HG03196 (cell line): Measurements from ENCODE around the gene SEMA3B.

Source experiments
- ATAC-seq: cut with Tn5 transposase; IDR thresholded peaks from one replicate; pipeline ENCODE4 v1.9.1; 2021; ENCODE audit not compliant: unreplicated experiment

SEMA3B gene

GRCh38 chr3:50292159-50293078 lies 23.5 kb downstream of the SEMA3B start, which contains the start of gene IFRD2:
Gene IFRD2 (minus strand): TSS chr3:50292429. CDS start chr3:50292274, 155 bp downstream.
- ATAC-seq: peak; percentile 89

DNA sequence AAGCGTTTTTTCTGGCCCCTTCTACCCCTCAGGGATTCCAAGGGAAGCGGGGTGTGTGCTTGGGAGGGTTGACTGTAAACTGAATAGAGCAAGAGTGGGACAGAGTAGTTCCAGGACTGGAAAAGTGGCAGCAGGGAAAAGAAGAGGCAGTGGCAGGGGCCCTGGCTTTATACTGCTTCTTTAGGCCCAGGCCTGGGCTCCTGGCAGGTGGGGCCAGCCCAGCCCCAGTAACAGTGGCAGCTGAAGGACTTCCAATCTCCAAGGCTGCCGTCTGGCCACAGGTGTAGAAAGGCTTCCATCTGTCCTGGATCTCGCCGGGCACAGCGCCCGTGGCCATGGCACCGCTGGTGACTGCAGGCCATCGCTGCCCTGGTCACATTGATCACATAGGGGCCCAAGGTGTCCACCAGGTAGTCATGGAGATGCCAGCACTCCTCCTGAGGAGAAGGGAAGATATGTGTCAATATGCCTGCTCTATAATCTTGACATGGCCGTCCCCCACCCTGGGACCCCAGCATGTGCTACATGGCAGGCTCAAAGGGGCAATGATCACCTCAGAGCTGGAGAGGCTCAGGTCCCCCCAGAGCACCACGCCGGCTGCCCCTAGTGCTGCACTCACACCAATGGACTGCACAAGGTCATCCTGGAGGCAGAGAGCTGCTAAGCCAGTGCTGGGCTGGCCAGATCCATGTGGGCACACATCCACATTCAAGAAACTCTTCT lies 24.3 kb downstream of the SEMA3B start:
- ATAC-seq: no peak

DNA sequence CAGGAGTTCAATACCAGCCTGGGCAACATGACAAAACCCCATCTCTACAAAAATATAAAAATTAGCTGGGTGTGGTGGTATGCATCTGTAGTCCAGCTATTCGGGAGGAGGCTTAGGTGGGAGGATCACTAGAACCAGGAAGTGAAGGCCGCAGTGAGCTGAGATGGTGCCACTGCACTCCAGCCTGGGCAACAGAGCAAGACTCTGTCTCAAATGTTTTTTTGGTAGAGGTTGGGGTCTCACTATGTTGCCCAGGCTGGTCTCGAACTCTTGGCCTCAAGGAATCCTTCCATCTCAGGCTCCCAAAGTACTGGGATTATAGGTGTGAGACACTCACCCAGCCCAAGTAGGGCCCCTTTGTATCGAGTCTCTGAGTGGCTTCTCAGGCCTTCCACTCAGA lies 25.1 kb downstream of the SEMA3B start:
- ATAC-seq: no peak

DNA sequence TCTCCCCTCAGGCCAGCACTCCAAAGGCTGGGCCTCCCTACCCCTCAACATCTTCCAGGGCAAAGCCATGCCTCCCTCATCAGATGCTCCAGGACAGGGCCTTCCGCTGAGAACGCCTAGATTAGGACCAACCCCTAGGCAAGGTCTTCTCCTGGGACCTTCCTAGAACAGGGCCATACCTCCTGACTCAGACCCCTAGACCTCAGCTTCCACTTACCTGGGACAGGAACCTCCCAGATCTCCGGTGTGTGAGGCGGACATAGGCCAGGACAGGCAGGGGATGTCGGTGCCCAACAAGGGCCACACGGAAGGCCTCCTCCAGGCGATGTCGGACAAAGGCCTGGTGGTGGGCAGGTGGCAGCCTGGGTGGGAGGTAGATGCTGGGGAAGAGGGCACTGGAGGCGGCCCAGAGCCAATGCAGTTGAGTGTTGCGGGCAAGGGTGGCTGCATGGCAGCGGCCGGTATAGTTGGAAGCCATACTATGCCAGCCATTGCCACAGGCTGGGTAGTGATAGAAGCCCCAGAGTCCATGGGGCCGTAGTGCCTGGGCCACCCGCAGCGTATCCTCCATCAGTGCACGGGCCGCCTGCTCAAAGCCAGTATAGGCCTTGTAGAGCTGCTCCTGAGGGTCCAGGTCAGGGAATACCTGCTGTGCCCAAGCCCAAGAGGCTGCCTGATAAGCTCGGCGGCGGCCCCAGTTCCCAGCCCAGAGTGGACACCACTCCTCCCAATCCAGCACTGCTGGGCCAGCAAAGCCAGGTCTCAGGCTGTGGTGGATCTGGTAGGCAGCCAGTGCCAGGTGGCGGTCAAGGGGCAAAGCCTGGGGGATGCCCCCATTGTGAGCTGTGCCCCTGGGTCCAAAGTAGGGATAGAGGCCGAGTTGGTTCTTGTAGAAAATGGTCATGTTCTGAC lies 25.8 kb downstream of the SEMA3B start:
- ATAC-seq: no peak

DNA sequence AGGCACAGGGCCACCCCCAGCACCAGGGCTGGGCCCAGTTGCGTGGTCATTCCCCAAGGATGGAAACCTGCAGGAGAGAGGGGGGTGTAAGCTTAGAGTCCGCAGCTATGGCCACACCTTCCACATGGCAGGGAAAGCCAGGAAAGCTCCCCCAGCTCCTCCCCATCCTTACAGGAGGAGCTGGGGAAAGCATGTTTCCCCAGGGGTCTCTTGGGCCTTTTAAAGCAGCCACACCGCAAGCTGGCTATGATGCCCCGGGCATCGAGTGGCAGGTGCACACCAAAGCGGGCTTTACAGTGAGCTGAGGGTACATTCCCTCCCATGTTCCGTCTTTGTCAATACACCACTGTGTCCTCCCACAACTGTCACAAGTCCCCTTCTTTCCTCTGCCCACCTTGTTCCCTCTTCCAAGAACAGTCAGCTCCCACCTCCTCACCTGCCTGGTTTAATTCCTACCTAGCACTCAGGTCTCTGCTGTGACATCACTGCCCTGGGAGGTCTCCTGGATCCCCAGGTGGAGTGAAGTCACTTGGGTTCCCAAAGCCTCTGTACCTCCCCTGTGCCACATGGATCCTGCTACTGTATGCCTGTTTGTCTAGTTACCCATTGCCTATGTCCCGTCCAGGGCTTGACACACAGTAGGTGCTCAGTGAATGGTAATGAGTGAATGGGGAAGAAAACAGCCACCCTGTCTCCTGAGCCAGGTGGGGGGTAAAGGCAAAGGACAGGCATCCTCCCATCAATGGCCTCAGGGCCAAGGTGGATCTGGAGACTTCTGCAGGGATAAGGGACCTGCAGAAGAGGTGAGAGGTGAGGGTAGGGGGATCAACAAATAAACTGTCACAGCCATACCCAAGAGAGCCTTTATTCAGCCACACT lies 26.8 kb downstream of the SEMA3B start:
- ATAC-seq: no peak

- ATAC-seq: no peak
These were observed 27.9 kb downstream of the SEMA3B start for GRCh38 chr3:50296721-50297383.

DNA sequence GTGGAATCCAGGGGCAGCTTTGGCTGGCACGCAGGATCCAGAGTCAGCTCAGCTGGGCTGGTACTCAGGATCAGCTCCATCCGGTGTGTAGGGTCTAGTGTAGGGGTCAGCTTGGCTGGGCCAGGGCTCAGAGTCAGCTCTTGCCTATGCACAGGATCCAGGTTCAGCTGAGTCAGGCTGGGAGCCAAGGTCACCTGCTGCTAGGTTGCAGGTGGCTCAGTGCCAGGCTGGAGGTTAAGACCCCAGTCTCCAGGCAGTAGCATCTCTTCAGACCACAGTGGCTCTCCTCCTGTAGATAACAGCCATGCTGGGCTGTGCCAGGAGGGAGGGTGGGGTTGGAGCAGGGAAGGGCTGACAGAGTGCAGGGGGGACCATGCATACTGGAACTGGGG lies 28.4 kb downstream of the SEMA3B start:
- ATAC-seq: no peak

DNA sequence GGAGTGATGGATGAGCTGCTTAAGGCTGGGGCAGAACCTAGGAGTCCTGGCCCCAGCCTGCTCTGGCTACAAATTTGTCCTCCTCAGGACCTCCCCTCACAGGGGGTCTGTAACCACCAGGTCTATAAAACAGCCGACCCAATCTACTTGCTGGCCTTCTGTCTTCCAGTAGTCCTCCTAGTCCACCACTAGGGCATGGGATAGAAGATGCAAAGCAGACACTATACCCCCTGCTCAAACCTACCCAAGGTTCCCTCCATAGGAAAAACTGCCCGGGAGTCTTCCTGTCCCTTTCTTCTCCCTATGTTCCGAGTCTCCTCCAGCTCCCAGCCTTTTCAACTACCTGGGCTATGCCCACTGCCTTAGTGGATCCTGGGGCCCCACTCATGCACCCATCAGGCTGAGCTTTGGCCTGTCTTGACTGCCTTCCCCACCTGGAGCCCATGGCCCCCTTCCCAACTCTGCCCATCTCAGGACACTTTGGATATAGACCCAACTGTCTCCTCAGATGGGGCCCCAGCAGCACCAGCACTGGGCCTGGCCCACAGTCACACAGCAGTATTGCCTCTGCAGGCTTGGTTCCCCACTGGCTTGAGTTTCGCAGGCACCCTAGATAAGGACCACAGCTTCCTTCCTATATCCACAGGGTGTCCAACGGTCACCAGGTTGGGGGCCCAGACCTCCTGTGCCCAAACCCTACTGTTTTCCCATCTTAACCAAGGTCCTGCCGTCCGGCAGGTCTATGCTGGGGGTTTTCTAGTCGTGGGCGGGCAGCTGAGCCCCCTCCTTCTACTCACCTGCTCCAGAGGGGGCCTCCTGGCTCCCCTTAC lies 29.2 kb downstream of the SEMA3B start:
- ATAC-seq: no peak

- peak; percentile 76 for ATAC-seq
These were observed 30.1 kb downstream of the SEMA3B start, which contains the start of the genes HYAL3 and NAA80 for GRCh38 chr3:50298836-50299637. Gene HYAL3 (minus strand): TSS chr3:50299405. CDS start chr3:50295602, 3,803 bp downstream. Gene NAA80 (minus strand): TSS chr3:50299405. CDS start chr3:50297463, 1,942 bp downstream.

- ATAC-seq: no peak
These were observed 30.6 kb downstream of the SEMA3B start for GRCh38 chr3:50299638-50299928.

DNA sequence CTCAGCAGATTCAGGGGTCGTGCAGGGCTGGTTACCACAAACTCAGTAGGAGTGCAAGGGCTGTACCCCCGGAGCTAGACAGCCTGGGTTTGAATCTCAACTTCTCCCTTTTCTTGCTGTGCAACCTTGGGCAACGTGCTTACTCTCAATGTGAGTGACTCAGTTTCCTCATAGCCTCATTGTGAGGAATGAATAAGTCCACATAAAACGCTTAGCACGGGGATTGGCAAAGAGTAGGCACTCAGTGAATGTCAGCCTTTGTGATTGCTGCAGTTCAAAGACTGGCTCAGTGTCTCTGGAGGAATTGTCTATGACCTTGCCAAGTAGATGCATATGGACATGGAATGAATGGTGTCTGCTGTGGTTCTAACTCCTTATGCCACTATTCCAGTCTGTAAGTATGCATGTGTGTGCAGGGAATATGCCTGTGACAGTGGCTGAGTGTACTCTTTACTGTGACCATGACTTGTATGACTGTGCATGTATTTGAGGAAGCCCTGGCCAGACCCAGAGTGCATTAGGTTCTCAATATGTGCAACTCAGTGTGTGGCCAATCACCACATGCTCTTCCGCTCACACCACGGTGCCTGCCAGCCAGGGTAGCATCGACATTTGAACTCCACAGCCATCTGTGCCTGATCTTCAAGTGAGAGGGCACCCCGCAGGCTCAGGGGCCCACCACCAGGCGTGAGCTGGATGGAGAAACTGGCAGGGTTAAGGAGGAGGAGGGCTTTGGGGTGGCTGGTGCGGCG lies 31.2 kb downstream of the SEMA3B start:
- ATAC-seq: no peak

DNA sequence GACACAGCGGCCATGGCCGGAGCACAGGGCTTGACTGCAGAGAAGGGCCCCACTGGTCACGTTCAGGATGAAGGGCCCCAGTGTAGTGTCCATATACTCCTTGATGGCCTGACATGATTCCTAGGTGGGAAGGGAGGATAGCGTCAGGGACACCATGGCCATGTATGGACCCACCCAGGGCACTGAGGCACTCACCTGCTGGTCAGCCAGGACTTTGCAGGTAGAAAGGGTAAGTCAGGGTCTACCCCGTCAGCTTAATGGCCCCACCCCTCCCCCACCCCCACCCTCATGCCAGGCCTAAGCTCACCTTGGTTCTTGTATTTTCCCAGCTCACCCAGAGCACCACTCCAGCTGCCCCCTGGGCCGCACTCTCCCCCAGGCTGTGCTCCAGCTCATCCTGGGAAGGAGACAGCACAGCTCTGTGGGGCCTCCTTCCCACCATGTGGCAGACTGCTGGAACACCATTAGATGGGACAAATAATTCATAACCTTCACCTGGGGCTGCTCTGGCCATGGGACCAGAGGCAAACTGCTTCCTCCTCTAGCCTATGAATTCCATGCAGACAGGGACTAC lies 31.8 kb downstream of the SEMA3B start:
- no peak for ATAC-seq

DNA sequence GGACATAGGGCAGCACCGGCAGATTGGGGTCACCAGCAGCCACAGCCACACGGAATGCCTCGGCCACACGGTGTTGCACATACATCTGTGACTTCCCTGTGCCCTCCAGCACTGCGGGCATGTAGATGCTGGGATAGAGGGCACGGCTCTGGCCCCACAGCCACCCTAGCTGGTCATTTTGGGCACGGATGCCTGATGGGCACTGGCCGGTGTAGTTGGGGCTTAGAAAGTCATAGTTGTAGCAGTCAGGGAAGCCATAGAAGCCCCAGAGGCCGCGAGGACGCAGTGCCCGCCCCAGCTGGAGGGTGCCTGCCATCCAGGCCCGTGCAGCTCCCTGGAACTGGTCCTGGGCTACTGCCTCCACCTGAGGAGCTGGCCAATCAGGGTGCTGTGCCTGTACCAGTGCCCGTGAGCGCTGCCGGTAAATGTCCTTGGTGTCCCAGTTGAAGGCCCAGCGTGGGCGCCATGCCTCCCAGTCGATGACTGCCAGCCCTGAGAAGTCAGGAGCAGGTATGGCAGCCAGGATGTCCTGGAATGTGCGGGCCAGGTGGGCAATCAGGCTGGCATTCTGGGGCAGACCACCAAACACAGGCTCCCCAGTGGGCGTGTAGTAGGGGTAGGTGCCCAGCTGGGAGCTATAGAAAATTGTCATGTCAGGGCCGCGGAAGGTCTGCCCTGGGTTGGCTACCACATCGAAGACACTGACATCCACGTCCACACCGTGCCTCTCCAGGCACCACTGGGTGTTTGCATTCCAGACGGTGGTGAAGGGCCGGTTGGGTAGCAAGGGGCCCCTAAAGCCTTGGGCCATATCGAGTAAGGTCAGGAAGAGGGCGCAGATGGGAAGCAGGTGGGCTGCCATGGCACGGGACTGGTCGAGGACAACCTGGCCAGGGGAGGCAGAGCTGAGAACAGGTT lies 33.4 kb downstream of the SEMA3B start:
- ATAC-seq: no peak

DNA sequence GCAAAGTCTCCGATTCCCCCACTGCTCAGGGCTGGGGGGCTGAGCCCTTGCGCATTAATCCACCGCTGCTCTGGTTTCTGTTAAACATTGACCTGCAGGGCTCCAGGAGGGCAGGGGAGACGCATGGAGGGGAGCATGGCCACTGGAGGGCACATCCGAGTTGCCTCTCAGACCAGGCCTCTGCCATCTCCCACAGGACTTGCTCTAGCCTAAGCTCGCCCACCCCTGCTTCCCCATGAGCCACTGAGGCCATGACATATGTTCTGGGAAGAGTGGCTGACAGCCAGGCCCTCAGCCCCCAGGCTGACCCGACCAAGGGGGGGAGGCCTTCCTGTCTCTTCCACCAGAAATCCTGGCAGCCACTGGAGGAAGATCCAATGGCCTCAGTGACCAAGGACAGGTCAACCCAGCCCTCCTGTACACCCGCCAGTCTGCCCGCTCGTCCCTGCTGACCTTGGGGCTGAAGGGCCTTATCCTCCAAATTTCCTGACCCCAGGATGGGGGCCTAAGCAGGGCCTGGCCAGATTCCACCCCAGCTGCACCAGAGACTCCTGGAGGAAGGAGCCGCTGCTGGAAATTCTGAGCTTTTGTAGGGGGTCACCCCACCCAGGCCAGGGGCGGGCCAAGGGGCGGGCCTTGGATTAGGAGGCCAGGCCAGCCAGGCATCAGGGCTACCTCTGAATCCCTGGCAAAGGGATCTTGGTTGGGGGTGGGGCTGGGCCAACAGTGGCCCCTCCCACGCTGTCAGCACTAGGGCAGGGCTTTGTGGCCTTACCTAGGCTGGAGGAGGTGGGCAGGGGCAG lies 34.3 kb downstream of the SEMA3B start, which contains the start of gene HYAL1:
TSS of gene HYAL1 (minus strand) at position 562 of the 803 bp plus-strand sequence. CDS start 618 bp downstream, outside the sequence.
- no peak for ATAC-seq

DNA sequence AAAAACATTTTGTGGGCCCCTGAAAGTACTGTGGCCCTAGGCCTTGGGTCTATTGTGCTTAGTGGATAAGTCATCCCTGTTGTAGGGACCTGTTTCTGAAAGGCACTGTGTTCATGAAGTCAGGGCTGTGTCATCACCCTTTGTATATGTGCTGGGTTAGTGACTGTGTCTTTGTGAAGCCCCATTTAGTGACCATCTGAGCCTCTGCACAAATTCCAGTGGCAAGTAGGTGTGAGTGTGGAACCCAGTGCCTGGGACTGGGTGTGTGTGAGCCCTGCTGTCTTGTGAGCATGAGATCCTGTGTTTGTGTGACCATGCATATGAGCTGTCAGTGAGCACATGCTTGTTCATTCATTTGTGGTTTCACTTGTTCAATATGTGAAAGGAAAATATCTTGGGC lies 35.7 kb downstream of the SEMA3B start:
- no peak for ATAC-seq
